Smooth muscle cell (in vitro differentiated cells): ENCODE results near the gene ZCCHC17. TPM values are rescaled to one million over a fixed set of nuclear protein-coding genes. Genes with fewer than 3 reads are reported as not detected.

Experiments used
- DNase-seq: peaks from one replicate; lab custom pipeline; 2025; ENCODE audit not compliant: unreplicated experiment; lab: John Stamatoyannopoulos, UW
- H2AFZ ChIP-seq: fragments of 200-600 bp; sonication (generic); 2 replicates; pipeline ENCODE4 v1.6.0; 2016; ENCODE audit warnings: antibody characterized with exemption, low read depth, mild to moderate bottlenecking
- H3F3A ChIP-seq: fragments of 200-600 bp; sonication (generic); 2 replicates; pipeline ENCODE4 v1.6.0; 2017; ENCODE audit warnings: antibody characterized with exemption, low read depth
- H3K27ac ChIP-seq: fragments of 200-600 bp; sonication (generic); 2 replicates; pipeline ENCODE4 v1.5.1; 2016; ENCODE audit warnings: low read depth, mild to moderate bottlenecking
- H3K27me3 ChIP-seq: fragments of 200-600 bp; sonication (generic); 2 replicates; pipeline ENCODE4 v1.6.1; 2016; ENCODE audit warnings: low read depth, mild to moderate bottlenecking
- H3K36me3 ChIP-seq: fragments of 200-600 bp; sonication (generic); 2 replicates; pipeline ENCODE4 v1.5.1; 2016; ENCODE audit warnings: low read depth
- H3K4me1 ChIP-seq: fragments of 200-600 bp; sonication (generic); 2 replicates; pipeline ENCODE4 v1.5.1; 2016; ENCODE audit warnings: low read depth
- H3K4me2 ChIP-seq: fragments of 200-600 bp; sonication (generic); 2 replicates; pipeline ENCODE4 v1.6.0; 2016; ENCODE audit warnings: mild to moderate bottlenecking
- H3K4me3 ChIP-seq: fragments of 200-600 bp; sonication (generic); 2 replicates; pipeline ENCODE4 v1.5.1; 2016; ENCODE audit warnings: mild to moderate bottlenecking
- H3K79me2 ChIP-seq: fragments of 200-600 bp; sonication (generic); 2 replicates; pipeline ENCODE4 v1.6.0; 2016; ENCODE audit warnings: low read depth, mild to moderate bottlenecking
- H3K9ac ChIP-seq: fragments of 200-600 bp; sonication (generic); 2 replicates; pipeline ENCODE4 v1.6.0; 2016; ENCODE audit warnings: low read depth
- H3K9me3 ChIP-seq: fragments of 200-600 bp; sonication (generic); replicated peaks from 2 replicates; pipeline ENCODE4 v1.5.1; 2016; ENCODE audit warnings: low read depth
- H4K20me1 ChIP-seq: fragments of 200-600 bp; sonication (generic); 2 replicates; pipeline ENCODE4 v1.6.0; 2016; ENCODE audit warnings: low read depth
- CTCF ChIP-seq: fragments of 200-600 bp; sonication (generic); IDR thresholded peaks from 2 replicates; pipeline ENCODE4 v1.5.1; 2017; ENCODE audit warnings: borderline replicate concordance, mild to moderate bottlenecking, antibody characterized with exemption; ENCODE audit not compliant: insufficient read depth, poor library complexity, severe bottlenecking
- WGBS: methylation state at CpG from one replicate; pipeline ENCODE4 v1.1.7; 2016; ENCODE audit warnings: low lambda C conversion rate; 5-methylcytosine and 5-hydroxymethylcytosine counted together
- polyA plus RNA-seq: library from polyadenylated mRNA; unstranded; fragments of >200 nt; fragmentation: Nextera tagmentation; extraction: Ambion mirVana; gene quantifications from 2 replicates; pipeline ENCODE4 v1.2.1, GENCODE V29; 2016
- total RNA-seq: library from RNA; depleted of rRNA; stranded (reverse); fragments of >200 nt; gene quantifications from 2 replicates; pipeline ENCODE4 v1.2.3, GENCODE V29; 2014

The ZCCHC17 gene
- total and polyA plus RNA-seq, 2 experiments from 2014 or later: 34.2 to 47.3 TPM

- DNase-seq: no peak
- H2AFZ ChIP-seq: no peak overlapping the region
- WGBS: 92% methylated on average over 3 of the region's 3 CpGs
- H3K9ac ChIP-seq: no peak overlapping the region
- H3K36me3 ChIP-seq: peaks cover 9% of the 10 kb centered on the region
- no peak overlapping the region for H3K4me3 ChIP-seq
- H3F3A ChIP-seq: no peaks in the 10 kb centered on the region
- no peaks in the 10 kb centered on the region for H3K79me2 ChIP-seq
- no peak overlapping the region for H3K4me2 ChIP-seq
- H3K27ac ChIP-seq: no peak overlapping the region
- TF ChIP-seq CTCF: no peak
- H4K20me1 ChIP-seq: no peaks in the 10 kb centered on the region
- no peaks in the 10 kb centered on the region for H3K4me1 ChIP-seq
- H3K27me3 ChIP-seq: no peaks in the 10 kb centered on the region
- H3K9me3 ChIP-seq: no peaks in the 10 kb centered on the region
Measured at GRCh38 chr1:31263408-31263807, 33.4 kb upstream of the ZCCHC17 start.

- H3K4me3 ChIP-seq: no peak overlapping the region
- 95% methylated on average over 1 of the region's 1 CpG for whole genome bisulfite sequencing
- H3K4me2 ChIP-seq: no peak overlapping the region
- no peak for TF ChIP-seq CTCF
- H3K9me3 ChIP-seq: no peaks in the 10 kb centered on the region
- no peaks in the 10 kb centered on the region for H4K20me1 ChIP-seq
- no peak overlapping the region for H3K27ac ChIP-seq
- no peaks in the 10 kb centered on the region for H3K27me3 ChIP-seq
- H3F3A ChIP-seq: no peaks in the 10 kb centered on the region
- peaks cover 13% of the 10 kb centered on the region for H3K36me3 ChIP-seq
- no peaks in the 10 kb centered on the region for H3K79me2 ChIP-seq
- no peak overlapping the region for H3K9ac ChIP-seq
- no peak overlapping the region for H2AFZ ChIP-seq
- no peaks in the 10 kb centered on the region for H3K4me1 ChIP-seq
- no peak for DNase-seq
Measured at GRCh38 chr1:31264790-31265386, 31.9 kb upstream of the ZCCHC17 start.

GRCh38 chr1:31266547-31266946 is 30.3 kb upstream of the ZCCHC17 start:
- no peaks in the 10 kb centered on the region for H3F3A ChIP-seq
- H2AFZ ChIP-seq: no peak overlapping the region
- H3K4me2 ChIP-seq: no peak overlapping the region
- H3K27me3 ChIP-seq: no peaks in the 10 kb centered on the region
- no peak overlapping the region for H3K27ac ChIP-seq
- peaks cover 23% of the 10 kb centered on the region for H3K36me3 ChIP-seq
- H3K4me3 ChIP-seq: no peak overlapping the region
- H3K9me3 ChIP-seq: no peaks in the 10 kb centered on the region
- no peak for TF ChIP-seq CTCF
- no peak for DNase-seq
- no peaks in the 10 kb centered on the region for H3K79me2 ChIP-seq
- H3K9ac ChIP-seq: no peak overlapping the region
- no peaks in the 10 kb centered on the region for H3K4me1 ChIP-seq
- peaks cover 5% of the 10 kb centered on the region for H4K20me1 ChIP-seq
- 98% methylated on average over 2 of the region's 2 CpGs for WGBS

- Histone ChIP-seq H3K4me1 (no peaks in the 10 kb centered on the region), H3K4me3 (no peak overlapping the region), H3F3A (no peaks in the 10 kb centered on the region), H3K36me3 (peaks cover 26% of the 10 kb centered on the region), H3K4me2 (no peak overlapping the region), H3K27ac (no peak overlapping the region), H3K9me3 (no peaks in the 10 kb centered on the region), H3K79me2 (no peaks in the 10 kb centered on the region), H2AFZ (no peak overlapping the region), H3K9ac (no peak overlapping the region), H4K20me1 (peaks cover 26% of the 10 kb centered on the region), H3K27me3 (no peaks in the 10 kb centered on the region)
- WGBS: 85% methylated on average over 3 of the region's 3 CpGs
- TF ChIP-seq CTCF: no peak
- no peak for DNase-seq
Measured at GRCh38 chr1:31272369-31272768, 24.5 kb upstream of the ZCCHC17 start.
